Measurements from ENCODE around the gene WDR4.

WDR4 gene

DNA sequence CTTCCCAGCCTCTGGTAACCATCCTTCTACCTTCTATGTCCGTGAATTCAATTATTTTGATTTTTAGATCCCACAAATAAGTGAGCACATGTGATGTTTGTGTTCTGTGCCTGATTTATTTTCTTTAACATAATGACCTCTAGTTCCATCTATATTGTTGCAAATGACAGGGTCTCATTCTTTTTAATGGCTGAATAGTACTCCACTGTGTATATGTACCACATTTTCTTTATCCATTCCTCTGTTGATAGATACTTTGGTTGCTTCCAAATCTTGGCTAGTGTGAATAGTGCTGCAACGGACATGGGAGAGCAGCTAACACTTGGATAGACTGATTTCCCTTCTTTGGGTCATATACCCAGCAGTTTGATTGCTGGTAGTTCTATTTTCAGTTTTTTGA is 51.8 kb downstream of the WDR4 start:
- TF ChIP-seq, protein P1, sequence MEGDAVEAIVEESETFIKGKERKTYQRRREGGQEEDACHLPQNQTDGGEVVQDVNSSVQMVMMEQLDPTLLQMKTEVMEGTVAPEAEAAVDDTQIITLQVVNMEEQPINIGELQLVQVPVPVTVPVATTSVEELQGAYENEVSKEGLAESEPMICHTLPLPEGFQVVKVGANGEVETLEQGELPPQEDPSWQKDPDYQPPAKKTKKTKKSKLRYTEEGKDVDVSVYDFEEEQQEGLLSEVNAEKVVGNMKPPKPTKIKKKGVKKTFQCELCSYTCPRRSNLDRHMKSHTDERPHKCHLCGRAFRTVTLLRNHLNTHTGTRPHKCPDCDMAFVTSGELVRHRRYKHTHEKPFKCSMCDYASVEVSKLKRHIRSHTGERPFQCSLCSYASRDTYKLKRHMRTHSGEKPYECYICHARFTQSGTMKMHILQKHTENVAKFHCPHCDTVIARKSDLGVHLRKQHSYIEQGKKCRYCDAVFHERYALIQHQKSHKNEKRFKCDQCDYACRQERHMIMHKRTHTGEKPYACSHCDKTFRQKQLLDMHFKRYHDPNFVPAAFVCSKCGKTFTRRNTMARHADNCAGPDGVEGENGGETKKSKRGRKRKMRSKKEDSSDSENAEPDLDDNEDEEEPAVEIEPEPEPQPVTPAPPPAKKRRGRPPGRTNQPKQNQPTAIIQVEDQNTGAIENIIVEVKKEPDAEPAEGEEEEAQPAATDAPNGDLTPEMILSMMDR (IDR thresholded peaks at IDR 0.05; ENCODE audit: low read length): no peak
- TF ChIP-seq EZH2 (IDR thresholded peaks at IDR 0.05; ENCODE audit: borderline replicate concordance, low read length): no peak
- Histone ChIP-seq H3K27me3 (ENCODE audit: insufficient read depth, low read length) (peaks cover 9% of the 10 kb centered on the region; the same call in 1 of the 2 replicates), H3F3A (ENCODE audit: insufficient read depth, low read length) (no peaks in the 10 kb centered on the region), H3K9ac (ENCODE audit: low read length) (no peak overlapping the region), H3K4me2 (ENCODE audit: low read length) (no peak overlapping the region), H3K27ac (ENCODE audit: low read depth, low read length, poor library complexity, severe bottlenecking) (no peak overlapping the region), H3K4me3 (ENCODE audit: low read depth, low read length, poor library complexity, severe bottlenecking) (no peak overlapping the region), H3K79me2 (ENCODE audit: insufficient read depth, low read length) (no peaks in the 10 kb centered on the region), H3K4me1 (ENCODE audit: insufficient read depth, low read length, severe bottlenecking) (no peaks in the 10 kb centered on the region), H3K9me2 (ENCODE audit: low read depth, low read length) (no peaks in the 10 kb centered on the region), H3K36me3 (ENCODE audit: insufficient read depth, low read length) (no peaks in the 10 kb centered on the region; the same call in 1 of the 2 replicates), H3K9me3 (ENCODE audit: low read length) (0 out of 2 replicates have a peak, but pooled peaks cover 5% of the 10 kb centered on the region), H2AFZ (ENCODE audit: low read length) (no peak overlapping the region), H4K20me1 (ENCODE audit: insufficient read depth, low read length) (no peaks in the 10 kb centered on the region)

DNA sequence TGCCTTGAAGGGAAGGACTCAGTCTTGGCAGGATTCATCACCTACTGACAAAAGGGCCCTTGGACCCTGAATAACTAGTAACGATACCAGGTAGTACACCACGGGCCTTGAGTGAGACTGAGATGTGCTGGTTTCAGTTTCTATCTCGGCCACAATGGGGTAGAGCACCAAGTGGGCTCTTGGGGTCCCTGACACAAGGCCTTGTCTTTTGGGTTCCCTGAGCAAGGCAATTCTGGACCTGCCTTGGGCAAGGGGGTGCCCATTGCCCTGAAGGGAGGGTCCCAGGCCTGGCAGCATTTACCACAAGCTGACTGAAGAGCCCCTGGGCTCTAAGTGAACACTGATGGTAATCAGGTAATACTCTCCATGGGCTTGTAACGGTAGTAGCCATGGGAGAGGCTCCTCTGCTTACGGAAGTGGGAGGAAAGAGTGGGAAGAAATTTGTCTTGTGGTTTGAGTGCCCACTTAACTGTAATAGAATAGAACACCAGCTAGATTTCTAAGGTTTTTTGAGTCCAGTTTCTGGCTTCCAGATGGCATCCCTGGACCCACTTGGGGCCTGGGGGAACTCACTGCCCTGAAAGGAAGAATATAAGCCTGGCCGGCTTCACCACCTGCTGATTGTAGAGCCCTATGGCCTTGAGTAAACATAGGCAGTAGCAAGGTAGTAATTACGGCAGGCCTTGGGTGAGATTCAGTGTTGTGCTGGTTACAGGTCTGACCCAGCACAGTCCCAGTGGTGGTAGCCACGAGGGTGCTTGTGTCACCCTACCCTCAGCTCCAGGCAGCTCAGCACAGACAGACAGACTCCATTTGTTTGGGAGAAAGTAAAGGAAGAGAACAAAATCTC is 58.5 kb downstream of the WDR4 start:
- Histone ChIP-seq H3K4me1 (ENCODE audit: insufficient read depth, low read length, severe bottlenecking) (no peaks in the 10 kb centered on the region), H3K9ac (ENCODE audit: low read length) (no peak overlapping the region), H3K4me2 (ENCODE audit: low read length) (no peak overlapping the region), H3K27ac (ENCODE audit: low read depth, low read length, poor library complexity, severe bottlenecking) (no peak overlapping the region), H4K20me1 (ENCODE audit: insufficient read depth, low read length) (no peaks in the 10 kb centered on the region), H3K27me3 (ENCODE audit: insufficient read depth, low read length) (no peaks in the 10 kb centered on the region), H3K79me2 (ENCODE audit: insufficient read depth, low read length) (no peaks in the 10 kb centered on the region), H2AFZ (ENCODE audit: low read length) (no peak overlapping the region), H3K9me2 (ENCODE audit: low read depth, low read length) (no peaks in the 10 kb centered on the region), H3K4me3 (ENCODE audit: low read depth, low read length, poor library complexity, severe bottlenecking) (no peak overlapping the region), H3K36me3 (ENCODE audit: insufficient read depth, low read length) (no peaks in the 10 kb centered on the region), H3K9me3 (ENCODE audit: low read length) (0 out of 2 replicates have a peak, but pooled peaks cover 4% of the 10 kb centered on the region), H3F3A (ENCODE audit: insufficient read depth, low read length) (no peaks in the 10 kb centered on the region)
- TF ChIP-seq, protein P1 (IDR thresholded peaks at IDR 0.05; ENCODE audit: low read length): no peak
- TF ChIP-seq EZH2 (IDR thresholded peaks at IDR 0.05; ENCODE audit: borderline replicate concordance, low read length): no peak

DNA sequence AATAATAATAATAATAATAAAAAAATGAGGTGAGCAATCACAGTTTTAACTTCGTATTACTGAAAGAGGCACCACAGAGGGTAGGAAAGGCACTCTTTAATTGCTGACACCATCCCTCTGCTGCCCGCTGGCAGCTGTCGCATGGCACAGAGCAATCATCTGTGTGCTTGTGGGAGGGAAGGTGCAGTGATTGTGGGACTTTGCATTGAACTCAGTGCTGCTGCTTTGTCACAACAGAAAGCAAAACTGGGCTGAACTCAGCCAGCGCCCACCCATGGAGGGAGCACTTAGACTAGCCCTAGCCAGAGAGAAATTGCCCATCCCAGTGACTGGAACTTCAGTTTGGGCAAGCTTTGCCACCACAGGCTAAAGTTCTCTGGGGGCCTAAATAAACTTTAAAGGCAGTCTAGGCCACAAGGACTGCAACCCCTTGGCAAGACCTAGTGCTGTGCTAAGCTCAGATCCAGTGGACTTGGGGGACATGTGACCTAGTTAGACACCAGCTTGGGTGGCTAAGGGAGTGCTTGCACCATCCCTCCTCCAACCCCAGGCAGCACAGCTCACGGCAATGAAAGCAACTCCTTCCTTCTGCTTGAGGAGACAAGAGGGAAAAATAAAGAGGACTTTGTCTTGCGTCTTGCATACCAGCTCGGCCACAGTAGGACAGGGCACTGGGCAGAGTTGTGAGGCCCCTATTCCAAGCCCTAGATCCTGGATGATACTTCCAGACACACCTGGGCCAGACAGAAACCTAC is 59.3 kb downstream of the WDR4 start:
- H3K9me2 ChIP-seq (ENCODE audit: low read depth, low read length): no peaks in the 10 kb centered on the region
- TF ChIP-seq, protein P1 (IDR thresholded peaks at IDR 0.05; ENCODE audit: low read length): no peak
- no peak for TF ChIP-seq EZH2 (IDR thresholded peaks at IDR 0.05; ENCODE audit: borderline replicate concordance, low read length)
- H3K27me3 ChIP-seq (ENCODE audit: insufficient read depth, low read length): no peaks in the 10 kb centered on the region
- H3K4me3 ChIP-seq (ENCODE audit: low read depth, low read length, poor library complexity, severe bottlenecking): no peak overlapping the region
- H3K4me2 ChIP-seq (ENCODE audit: low read length): no peak overlapping the region
- H3K79me2 ChIP-seq (ENCODE audit: insufficient read depth, low read length): no peaks in the 10 kb centered on the region
- H2AFZ ChIP-seq (ENCODE audit: low read length): no peak overlapping the region
- peaks cover 6% of the 10 kb centered on the region; the same call in 1 of the 2 replicates for H3K9me3 ChIP-seq (ENCODE audit: low read length)
- H3K4me1 ChIP-seq (ENCODE audit: insufficient read depth, low read length, severe bottlenecking): no peaks in the 10 kb centered on the region
- H3K9ac ChIP-seq (ENCODE audit: low read length): no peak overlapping the region
- H4K20me1 ChIP-seq (ENCODE audit: insufficient read depth, low read length): no peaks in the 10 kb centered on the region
- no peaks in the 10 kb centered on the region for H3F3A ChIP-seq (ENCODE audit: insufficient read depth, low read length)
- no peaks in the 10 kb centered on the region for H3K36me3 ChIP-seq (ENCODE audit: insufficient read depth, low read length)
- no peak overlapping the region for H3K27ac ChIP-seq (ENCODE audit: low read depth, low read length, poor library complexity, severe bottlenecking)
